ENCODE measurements around the gene SCGB1A1.

Gene SCGB1A1

DNA sequence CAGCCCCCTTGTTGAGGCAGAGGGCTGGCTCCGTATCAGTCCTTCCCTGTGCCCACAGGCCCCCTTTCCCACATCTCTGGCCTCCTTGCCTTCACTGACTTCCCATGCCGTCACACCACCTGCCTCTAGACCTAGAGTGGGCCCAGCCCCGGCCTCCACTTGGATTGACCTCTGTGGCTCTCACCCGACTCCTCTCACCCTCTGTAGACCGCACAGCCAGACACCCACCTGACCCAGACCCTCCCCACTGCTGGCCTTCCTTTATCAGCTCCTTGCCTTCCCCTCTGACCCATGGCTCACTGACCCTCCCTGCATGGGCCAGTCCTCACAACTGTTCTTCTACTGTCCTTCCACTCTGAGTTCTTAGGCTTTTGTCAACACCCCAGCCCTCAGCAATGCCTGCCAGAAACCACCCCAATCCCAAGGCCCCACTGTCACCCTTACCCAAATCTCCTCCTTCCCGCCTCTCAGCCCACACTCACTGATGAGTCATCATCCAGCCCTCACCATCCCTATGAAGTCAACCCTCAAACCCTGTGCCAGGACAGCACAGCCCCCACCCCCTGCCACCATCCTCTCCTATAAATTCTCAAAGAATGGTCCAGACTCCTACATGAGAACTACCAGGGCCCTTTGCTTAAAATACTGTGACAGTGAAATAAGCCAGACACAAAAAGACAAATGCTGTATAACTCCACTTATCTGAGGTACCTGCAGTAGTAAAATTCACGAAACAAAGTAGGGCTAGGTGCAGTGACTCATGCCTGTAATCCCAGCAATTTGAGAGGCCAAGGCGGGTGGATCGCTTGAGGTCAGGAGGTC lies 53.4 kb downstream of the SCGB1A1 start:
- no peak for DNase-seq (ENCODE audit: low spot score in 2 of 2)
- H3K9me3 ChIP-seq: no peaks in the 10 kb centered on the region
- H3K4me1 ChIP-seq: no peaks in the 10 kb centered on the region
- no peaks in the 10 kb centered on the region for H3K36me3 ChIP-seq (replicated peaks)
- in situ Hi-C loops (cut with MboI; ENCODE audit: low sequenced_read_pairs): loop anchor here (10.0 kb wide), 1 partner anchor 57 kb away; the partner anchor contains the start of gene SCGB1A1
- H3K27me3 ChIP-seq (ENCODE audit: low read depth): no peaks in the 10 kb centered on the region
- no peak overlapping the region for H3K4me3 ChIP-seq

Data from HAP-1 (cell line).